CD4-positive, alpha-beta T cell treated with Interferon gamma for 1 hour (primary cell): ENCODE results near the gene TEP1.
"Not testable (repeated sequence)": the region's sequence is repeated elsewhere in the genome, so short reads cannot be mapped to it uniquely, and the experiment has no call there.

ENCODE experiments used
- DNase-seq: peaks from one replicate; pipeline ENCODE4 v3.0.0-alpha.2; 2020

TEP1 gene

GRCh38 chr14:20386276-20386855, 26.9 kb downstream of the TEP1 start:
- DNase-seq: no peak

DNA sequence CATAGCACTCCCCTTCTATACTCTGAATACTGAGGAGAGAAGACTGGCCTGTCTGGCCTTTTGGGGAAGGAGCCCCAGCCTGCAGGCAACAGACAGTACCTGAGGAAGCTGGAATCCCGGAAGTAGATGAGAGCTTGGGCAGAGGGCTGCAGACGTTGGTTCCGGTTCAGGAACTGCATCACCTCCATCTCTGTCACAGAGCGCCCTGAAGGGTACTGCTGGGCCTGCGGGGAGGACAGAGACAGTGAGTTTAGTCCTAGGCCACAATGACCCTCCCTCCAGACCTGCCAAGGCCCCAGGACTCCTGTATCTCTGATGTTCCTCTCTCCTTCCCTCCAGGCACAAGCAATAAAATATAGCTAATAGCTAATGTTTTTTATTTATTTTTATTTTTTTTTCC, 28.4 kb downstream of the TEP1 start:
- DNase-seq: no peak

DNA sequence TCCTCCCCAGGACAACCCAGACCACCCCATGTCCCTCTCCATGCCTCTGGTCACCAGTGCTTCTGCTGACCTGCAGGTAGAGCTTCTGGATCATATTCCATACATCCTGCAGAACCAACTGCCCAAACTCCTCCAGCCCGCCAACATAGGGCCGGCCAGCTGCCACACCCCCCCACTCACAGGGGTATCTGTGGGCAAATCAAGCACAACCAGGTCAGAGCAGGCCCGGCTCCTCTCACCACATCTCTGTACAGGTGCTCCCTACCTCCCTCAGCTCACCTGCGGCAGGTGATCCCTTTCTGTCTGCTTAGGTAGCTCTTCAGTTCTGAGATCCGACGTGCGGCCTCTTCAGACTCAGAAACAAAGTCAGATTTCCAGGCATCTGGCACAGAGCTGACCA, 29.0 kb downstream of the TEP1 start:
- DNase-seq: no peak

DNA sequence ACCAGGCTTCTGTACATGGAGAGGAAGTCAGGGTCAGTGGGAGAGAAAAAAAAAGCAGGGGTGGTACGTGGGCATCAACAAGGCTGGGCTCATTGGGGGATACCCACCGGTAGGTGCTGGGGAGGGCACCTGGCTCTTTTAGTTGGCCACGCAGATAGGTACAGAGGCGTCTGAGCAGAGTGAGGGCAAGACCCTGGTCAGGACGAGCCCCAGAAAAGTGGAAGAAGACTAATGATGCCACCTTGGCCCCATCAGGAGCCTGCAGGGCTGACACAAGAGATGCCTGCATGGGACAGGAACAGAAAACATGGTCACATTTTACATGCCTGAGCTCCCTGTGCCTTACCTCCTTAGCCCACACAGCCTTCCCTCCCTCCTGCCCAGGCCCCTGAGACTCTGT, 29.7 kb downstream of the TEP1 start:
- DNase-seq: no peak

DNA sequence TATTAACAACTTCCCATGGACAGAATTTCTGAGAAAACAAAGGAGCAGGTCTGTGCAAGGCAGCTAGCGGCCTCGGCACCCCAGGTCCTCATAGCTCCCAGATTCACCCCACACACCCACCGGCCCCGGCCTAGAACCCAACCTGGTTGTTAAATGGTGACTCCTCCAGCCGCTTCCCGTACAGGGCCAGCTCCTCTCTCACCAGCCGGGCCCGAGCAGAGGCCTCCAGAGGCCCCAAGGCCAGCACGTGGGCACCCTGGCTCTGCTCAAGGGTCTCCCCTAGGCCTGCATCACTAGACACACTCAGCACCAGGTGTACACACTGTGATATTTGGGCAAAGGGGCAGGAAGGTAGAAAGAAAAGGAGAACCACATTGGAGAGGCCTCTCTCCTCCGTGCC, 30.3 kb downstream of the TEP1 start:
- no peak for DNase-seq

DNA sequence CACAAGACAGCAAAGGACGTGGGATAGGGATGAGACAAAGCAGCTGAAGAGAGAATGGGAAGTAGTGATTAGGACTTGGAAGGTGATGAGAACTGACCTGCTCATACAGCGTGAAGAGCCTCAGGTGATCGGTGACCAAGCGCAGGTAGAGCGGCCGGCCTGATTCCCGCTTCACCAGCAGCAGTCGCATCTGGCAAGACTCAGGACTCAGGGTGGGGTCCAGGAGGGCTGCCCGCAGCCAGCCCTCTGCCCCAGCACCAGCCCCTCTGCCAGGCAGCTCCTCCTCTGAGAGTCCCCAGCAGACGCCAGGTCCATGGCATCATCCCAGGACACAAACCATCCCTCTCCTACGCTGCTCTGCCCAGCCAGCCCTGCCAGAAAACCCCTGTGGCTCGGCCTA, 30.8 kb downstream of the TEP1 start:
- DNase-seq: no peak

DNA sequence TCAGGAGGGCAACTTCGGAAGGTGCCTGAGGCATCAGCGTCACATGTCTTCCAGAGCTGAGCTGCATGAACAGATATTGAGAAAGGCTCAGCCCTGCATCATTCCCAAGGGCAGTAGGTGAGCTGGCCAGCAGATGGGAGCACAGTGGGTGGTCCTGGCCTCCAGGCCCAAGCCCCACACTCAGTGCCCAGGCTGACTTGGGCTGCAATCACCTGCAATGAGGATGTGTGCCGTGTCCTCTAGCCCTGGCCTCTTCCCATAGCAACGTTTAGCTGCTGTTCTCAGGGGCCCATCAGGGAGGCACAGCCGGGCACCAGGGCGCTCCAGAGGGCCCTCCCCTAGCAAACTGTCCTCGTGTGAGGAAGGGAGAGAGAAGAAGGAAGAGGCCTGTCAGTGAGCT, 32.0 kb downstream of the TEP1 start:
- DNase-seq: no peak

DNA sequence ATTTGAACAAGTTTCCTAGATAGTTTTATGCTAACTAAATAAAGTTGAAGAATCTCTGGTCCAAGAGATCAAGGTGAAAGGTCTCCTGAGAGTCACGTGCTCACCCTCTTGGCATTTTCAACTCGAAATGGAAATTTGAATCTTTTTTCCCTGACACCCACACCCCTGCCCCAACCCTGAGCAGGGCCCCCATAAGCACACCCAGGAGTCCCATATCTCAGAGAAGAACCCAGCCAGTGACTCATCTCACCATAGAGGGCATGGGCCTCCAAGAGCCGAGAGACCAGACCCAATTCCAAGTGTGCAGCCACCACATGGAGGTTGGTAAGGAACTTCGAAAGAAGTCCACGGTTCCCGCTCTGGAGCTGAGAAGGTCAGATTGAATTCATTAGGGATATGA, 32.6 kb downstream of the TEP1 start:
- DNase-seq: no peak

- no peak for DNase-seq
Measured at GRCh38 chr14:20379743-20380142, 33.6 kb downstream of the TEP1 start.

- DNase-seq: no peak
Measured at GRCh38 chr14:20377171-20377570, 36.1 kb downstream of the TEP1 start.

DNA sequence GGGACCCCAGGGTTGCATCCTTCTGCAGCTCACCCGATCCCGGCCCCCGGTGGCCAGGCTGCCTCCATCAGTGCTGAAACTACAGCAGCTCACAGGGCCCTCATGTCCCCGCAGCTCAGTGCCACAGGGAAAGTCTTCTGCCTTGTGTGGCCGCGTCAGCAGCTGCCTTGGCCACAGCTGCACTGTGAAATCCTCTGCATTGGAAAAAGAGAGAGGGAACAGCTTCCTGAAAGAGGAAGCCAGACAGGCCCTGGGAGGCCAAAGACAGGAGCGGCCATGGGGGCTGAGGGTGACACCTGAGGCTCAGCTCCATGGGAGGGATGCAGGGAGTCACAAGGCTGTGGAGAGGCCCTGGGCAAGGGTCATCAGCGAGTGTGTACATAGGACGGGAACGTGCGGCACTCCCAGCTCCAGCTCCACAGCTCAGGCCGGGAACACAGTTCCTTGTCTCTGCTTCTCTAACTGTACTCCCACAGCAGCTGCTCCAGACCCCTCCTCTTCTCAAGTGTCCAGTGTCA, 37.2 kb downstream of the TEP1 start:
- DNase-seq: no peak

DNA sequence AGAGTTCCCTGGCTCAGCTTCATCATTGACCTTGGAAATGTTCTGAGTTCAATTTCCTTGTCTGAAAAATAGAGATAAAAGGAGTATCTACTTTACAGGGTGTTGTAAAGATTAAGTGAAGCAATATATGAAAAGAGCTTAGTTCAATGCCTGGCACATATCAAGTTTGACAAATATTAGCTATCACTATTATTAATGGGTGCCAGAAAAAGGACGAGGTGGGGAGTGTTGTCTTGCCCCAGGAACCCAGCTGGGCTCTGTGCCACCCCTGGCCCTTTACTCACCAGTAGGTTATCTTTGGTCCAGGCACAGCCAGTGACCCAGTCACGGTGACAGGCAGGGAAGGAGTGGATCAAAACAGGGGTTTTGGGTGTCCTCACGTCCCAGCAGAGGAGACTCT, 37.8 kb downstream of the TEP1 start:
- no peak for DNase-seq

DNA sequence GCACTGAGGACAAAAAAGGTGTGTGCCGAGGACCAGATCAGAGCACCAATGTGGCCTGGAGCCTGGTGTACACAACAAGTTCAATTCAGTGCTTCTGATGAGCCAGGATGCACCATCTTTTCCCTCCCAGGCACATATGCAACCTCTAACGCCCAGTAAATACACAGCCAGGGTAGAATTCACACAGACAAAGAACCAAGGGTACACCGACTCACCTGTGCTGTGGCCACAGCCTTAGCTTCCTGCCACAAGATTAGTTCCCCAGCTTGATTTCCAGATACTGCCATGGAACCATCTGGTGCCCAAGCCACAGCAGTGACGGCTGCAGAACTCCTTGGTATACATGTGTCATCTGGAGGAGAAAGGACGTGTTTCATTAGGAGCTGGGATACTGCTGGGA, 40.5 kb downstream of the TEP1 start:
- no peak for DNase-seq

DNA sequence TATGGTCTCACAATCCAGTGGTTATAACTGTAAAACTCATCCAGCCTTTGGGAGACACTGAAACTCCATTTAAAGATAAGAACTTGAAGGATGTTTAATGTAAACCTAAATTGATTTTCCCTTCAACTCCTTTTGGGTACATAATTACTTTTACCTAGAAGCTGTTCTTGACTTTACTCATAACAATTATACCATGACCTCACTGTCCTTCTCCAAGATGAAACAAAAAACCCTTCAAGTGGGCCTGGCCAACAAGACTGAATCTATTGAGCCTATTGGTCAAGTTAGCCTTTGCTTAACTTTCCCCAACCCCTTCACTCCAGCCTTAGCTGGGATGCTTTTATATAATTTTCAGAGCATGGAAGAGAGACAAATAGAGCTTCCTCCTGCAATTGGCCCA, 47.4 kb downstream of the TEP1 start:
- DNase-seq: no peak

DNA sequence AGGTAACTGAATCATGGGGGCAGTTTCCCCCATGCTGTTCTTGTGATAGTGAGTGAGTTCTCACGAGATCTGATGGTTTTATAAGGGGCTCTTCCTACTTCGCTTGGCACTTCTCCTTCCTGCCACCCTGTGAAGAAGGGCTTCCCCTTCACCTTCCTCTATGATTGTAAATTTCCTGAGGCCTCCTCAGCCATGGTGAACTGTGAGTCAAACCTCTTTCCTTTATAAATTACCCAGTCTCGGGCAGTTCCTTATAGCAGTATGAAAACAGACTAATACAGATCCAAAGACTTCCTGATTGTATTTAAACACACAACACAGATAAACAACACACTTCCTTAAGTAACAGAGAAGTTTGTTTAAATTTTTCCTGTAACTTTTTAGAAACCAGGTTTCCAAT, 54.8 kb downstream of the TEP1 start:
- DNase-seq: not testable (repeated sequence)

- no peak for DNase-seq
Measured at GRCh38 chr14:20356422-20356821, 56.9 kb downstream of the TEP1 start.

GRCh38 chr14:20350860-20351259, 62.4 kb downstream of the TEP1 start:
- DNase-seq: no peak

DNA sequence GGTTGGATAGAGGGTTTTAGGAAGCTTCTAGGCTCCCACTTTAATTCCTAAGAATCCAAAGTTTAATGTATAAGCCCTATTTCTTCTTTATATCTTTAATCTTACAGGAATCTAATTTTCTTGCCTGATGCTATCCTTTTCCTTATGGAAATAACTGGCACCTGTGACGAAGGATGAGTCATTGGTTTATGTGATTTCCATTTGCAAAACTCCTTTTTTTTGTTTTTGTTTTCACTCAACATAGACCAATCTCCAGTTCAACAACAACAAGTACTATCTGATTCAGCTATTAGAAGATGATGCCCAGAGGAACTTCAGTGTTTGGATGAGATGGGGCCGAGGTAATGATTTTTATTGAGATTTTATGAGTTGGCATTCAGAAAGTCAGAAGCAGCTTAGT, 63.0 kb downstream of the TEP1 start:
- no peak for DNase-seq

DNA sequence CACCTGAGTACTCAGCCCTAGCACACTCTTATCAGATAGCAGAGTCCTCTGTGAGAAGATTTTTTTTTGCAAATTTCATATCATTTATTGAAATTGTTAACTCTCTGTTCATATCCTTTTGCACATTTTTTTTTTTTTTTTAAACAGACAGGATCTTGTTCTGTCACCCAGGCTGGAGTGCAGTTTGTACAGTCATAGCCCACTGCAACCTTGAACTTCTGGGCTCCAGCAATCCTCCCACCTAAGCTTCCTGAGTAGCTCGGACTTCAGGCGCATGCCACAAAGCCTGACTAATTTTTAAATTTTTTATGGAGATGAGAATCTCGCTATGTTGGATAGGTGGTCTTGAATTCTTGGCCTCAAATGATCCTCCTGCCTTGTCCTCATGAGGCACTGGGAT, 65.6 kb downstream of the TEP1 start:
- DNase-seq: no peak

- no peak for DNase-seq
Measured at GRCh38 chr14:20346713-20347112, 66.6 kb downstream of the TEP1 start.

DNA sequence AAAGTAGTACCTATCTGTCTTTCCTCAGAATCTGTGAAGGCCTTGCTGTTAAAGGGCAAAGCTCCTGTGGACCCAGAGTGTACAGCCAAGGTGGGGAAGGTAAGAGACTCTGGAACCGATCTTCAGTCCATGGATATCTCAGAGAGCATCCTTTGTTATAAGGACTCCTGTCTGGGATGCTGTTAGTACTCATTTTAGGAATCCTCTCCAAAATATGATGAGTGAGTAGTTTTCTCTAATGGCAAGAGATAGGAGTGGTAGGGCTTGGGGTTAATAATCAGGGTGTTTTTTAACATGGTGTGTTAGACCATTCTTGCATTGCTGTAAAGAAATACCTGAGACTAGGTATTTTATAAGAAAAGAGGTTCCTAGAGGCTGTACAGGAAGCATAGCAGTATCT, 67.9 kb downstream of the TEP1 start:
- no peak for DNase-seq

DNA sequence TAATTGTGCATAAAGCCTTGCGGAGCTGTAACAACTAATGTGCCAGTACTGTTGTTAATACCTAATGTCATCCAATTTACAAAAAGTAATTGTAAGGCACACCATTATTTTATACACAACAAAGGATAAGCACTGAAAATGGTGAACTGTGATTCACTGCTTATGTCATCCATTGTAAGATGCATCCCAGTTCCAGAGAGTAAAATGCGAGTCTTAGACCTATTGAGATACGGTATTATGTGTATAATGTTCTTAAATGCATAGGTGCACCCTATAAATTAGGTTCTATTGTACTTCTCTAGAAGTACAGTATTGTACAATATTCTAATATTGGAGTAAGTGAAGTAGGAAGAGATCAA, 69.5 kb downstream of the TEP1 start:
- no peak for DNase-seq

GRCh38 chr14:20343092-20343861, 70.0 kb downstream of the TEP1 start, which contains the start of gene PARP2:
Gene PARP2 (plus strand): TSS chr14:20343635. CDS start chr14:20343642, 7 bp downstream.
- peak; percentile 94 for DNase-seq

DNA sequence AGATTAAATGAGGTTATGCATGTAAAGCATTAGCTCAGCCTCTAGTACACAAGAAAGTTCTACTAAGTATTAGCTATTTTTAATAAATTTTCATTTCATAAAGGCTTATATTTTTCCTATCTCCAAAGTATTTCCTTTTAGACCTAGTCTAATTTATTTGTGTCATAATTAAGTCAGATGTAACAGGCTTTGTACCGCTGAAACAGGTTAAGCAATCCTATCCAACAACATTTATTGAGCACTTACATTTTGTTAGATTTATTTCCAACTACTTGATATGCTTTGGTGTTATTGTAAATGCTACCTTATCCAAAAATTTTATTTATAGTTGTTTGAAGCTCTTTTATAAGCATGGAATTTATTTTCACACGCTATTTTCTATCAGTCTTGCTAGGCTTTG, 71.7 kb downstream of the TEP1 start:
- no peak for DNase-seq

- not testable (repeated sequence) for DNase-seq
Measured at GRCh38 chr14:20341032-20341431, 72.3 kb downstream of the TEP1 start.
